HEK293 (cell line): ENCODE data around the gene MBD5.

Experiments used
- CTCF ChIA-PET: fragments of 350-600 bp; formaldehyde crosslinking; extraction: SDS; loops from one replicate; lab custom pipeline; 2021; ENCODE audit warnings: antibody characterized with exemption; lab: Yijun Ruan, JAX
- POLR2A ChIA-PET: fragments of 300-600 bp; formaldehyde crosslinking; extraction: SDS; loops from one replicate; lab custom pipeline; 2020; ENCODE audit warnings: antibody characterized with exemption, inconsistent platforms; lab: Yijun Ruan, JAX
- H3K27ac ChIP-seq: fragments of 200-500 bp; sonication (Bioruptor generic); 2 replicates; pipeline ENCODE4 v1.5.1; 2014; ENCODE audit warnings: low read depth, low read length, control low read depth, inconsistent platforms; ENCODE audit errors: extremely low read depth
- H3K36me3 ChIP-seq, 2 experiments: fragments of 200-500 bp in 1 of 2; sonication (Bioruptor generic) in 1 of 2; 1 replicate in 1 of 2; 2 replicates in 1 of 2; pipeline ENCODE4 v1.5.1; 2014 to 2017; ENCODE audit warnings: inconsistent platforms in 2 of 2, low read length in 2 of 2; ENCODE audit not compliant: control insufficient read depth in 2 of 2, insufficient read depth in 1 of 2
- H3K4me1 ChIP-seq: fragments of 200-500 bp; sonication (Bioruptor generic); 2 replicates; pipeline ENCODE4 v1.5.1; 2014; ENCODE audit warnings: mild to moderate bottlenecking, low read length, inconsistent platforms; ENCODE audit not compliant: control insufficient read depth, insufficient read depth
- H3K4me3 ChIP-seq: 2 replicates; pipeline ENCODE4 v1.5.1; 2011; ENCODE audit warnings: low read depth, mild to moderate bottlenecking, control low read depth, low read length, moderate library complexity
- H3K9me3 ChIP-seq: fragments of 200-500 bp; sonication (Bioruptor generic); 2 replicates; pipeline ENCODE4 v1.5.1; 2014; ENCODE audit warnings: low read depth, low read length, inconsistent platforms; ENCODE audit not compliant: control insufficient read depth, insufficient read depth
- YY2 ChIP-seq: fragments of 450-650 bp; formaldehyde crosslinking; IDR thresholded peaks from 2 replicates; pipeline ENCODE4 v1.5.1; 2016; ENCODE audit warnings: missing biosample characterization, missing genetic modification characterization
- ZNF10 ChIP-seq: fragments of 450-650 bp; formaldehyde crosslinking; IDR thresholded peaks from 2 replicates; pipeline ENCODE4 v1.5.1; 2017; ENCODE audit warnings: missing biosample characterization, missing genetic modification characterization
- ZNF155 ChIP-seq: fragments of 450-650 bp; formaldehyde crosslinking; IDR thresholded peaks from 2 replicates; pipeline ENCODE4 v1.5.1; 2016; ENCODE audit warnings: missing biosample characterization, missing genetic modification characterization
- ZNF214 ChIP-seq: fragments of 450-650 bp; formaldehyde crosslinking; IDR thresholded peaks from 2 replicates; pipeline ENCODE4 v1.5.1; 2017; ENCODE audit warnings: missing biosample characterization, mild to moderate bottlenecking, missing genetic modification characterization, borderline replicate concordance
- ZNF394 ChIP-seq: fragments of 450-650 bp; formaldehyde crosslinking; IDR thresholded peaks from 2 replicates; pipeline ENCODE4 v1.5.1; 2016; ENCODE audit warnings: missing biosample characterization, missing genetic modification characterization, mild to moderate bottlenecking, moderate library complexity, borderline replicate concordance
- ZNF629 ChIP-seq: fragments of 450-650 bp; formaldehyde crosslinking; IDR thresholded peaks from 2 replicates; pipeline ENCODE4 v1.5.1; 2017; ENCODE audit warnings: missing biosample characterization, missing genetic modification characterization
- ZSCAN16 ChIP-seq: fragments of 450-650 bp; formaldehyde crosslinking; IDR thresholded peaks from 2 replicates; pipeline ENCODE4 v1.5.1; 2016; ENCODE audit warnings: missing biosample characterization, missing genetic modification characterization
- TF ChIP-seq, protein P1 (sequence below): fragments of 450-650 bp; formaldehyde crosslinking; IDR thresholded peaks from 2 replicates; pipeline ENCODE4; 2016; ENCODE audit warnings: missing biosample characterization, missing genetic modification characterization
- TF ChIP-seq, protein P2 (sequence below): fragments of 450-650 bp; formaldehyde crosslinking; IDR thresholded peaks from 2 replicates; pipeline ENCODE4 v1.5.1; 2016; ENCODE audit warnings: missing biosample characterization, missing genetic modification characterization
- TF ChIP-seq, protein P3 (sequence below): fragments of 450-650 bp; formaldehyde crosslinking; IDR thresholded peaks from 2 replicates; pipeline ENCODE4 v1.5.1; 2016; ENCODE audit warnings: missing biosample characterization, missing genetic modification characterization
- TF ChIP-seq, protein P4 (sequence below): fragments of 450-650 bp; formaldehyde crosslinking; optimal IDR thresholded peaks from 2 replicates; pipeline ENCODE3; 2016; ENCODE audit warnings: missing biosample characterization, mild to moderate bottlenecking, missing genetic modification characterization
- TF ChIP-seq, protein P5 (sequence below): IDR thresholded peaks from 2 replicates; pipeline ENCODE4 v1.6.1; 2011; ENCODE audit warnings: mild to moderate bottlenecking, low read depth, low read length, borderline replicate concordance
- TF ChIP-seq, protein P6 (sequence below): fragments of 450-650 bp; formaldehyde crosslinking; IDR thresholded peaks from 2 replicates; pipeline ENCODE4 v1.5.1; 2016; ENCODE audit warnings: missing biosample characterization, missing genetic modification characterization, low read depth
- TF ChIP-seq, protein P7 (sequence below): fragments of 450-650 bp; formaldehyde crosslinking; IDR thresholded peaks from 2 replicates; pipeline ENCODE4 v1.5.0; 2017; ENCODE audit warnings: missing biosample characterization, missing genetic modification characterization, borderline replicate concordance

The MBD5 gene

DNA sequence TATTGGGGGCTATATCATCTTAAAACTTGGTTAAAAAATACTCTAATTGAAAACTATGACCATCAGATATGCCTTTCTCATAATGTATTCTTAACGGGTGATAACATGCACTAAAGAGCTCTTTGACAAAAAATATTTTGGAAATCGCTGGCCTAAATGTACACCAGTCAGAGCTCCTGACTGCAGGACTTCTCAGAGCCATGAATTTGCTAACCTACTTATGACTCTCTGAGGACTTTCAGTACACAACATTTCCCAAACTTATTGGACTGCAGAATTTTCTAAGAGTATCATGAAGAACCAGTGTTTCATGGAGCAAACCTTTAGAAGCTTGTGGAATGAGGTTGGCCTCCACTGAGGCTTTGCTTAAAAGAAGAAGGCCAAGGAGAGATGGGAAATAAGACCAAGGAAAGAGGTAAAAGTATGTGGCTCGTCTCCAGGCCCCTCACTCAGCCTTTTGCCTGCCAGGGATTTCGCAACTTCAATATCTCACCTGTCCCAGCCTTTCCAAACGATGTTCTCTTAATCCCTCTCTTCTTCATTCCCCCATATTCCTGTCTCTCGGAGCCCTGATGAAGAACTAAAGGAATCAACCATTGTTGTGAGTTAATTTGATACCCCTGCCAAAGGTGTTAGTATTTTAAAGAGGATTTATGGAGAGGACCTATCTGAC is 534.9 kb downstream of the MBD5 start (continued):
- TF ChIP-seq, protein P1, sequence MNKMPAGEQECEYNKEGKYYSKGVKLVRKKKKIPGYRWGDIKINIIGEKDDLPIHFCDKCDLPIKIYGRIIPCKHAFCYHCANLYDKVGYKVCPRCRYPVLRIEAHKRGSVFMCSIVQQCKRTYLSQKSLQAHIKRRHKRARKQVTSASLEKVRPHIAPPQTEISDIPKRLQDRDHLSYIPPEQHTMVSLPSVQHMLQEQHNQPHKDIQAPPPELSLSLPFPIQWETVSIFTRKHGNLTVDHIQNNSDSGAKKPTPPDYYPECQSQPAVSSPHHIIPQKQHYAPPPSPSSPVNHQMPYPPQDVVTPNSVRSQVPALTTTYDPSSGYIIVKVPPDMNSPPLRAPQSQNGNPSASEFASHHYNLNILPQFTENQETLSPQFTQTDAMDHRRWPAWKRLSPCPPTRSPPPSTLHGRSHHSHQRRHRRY (tag by site-specific recombination) = no peak
- TF ChIP-seq YY2 = no peak
- no peak for TF ChIP-seq ZNF155 (tag by site-specific recombination)
- TF ChIP-seq, all 188 proteins: peak for 0

DNA sequence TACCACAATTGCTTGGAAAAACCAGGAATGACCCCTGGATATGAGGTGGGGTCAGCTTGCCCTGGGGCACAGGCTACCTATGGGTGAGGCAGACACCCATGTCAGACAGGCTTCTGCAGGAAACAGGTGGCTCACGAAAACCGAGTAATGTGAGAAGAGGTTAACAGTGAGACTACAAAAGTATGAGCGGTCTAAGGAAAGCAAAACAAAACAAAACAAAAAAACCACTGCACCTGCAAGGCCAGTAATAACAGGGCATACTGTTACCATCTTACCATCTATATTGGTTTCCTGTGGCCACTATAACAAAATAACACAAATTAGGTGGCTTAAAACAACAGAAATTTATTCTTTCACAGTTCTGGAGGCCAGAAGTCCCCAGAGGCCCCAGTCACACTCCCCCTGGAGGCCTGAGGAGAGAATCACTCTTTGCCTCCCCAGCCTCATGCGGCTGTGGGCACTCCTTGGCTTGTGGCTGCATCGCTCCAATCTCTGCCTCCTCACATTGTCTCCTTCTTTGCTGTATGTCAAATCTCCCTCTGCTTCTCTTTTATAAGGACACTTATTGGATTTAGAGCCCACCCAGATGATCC is 537.0 kb downstream of the MBD5 start:
- Histone ChIP-seq H3K36me3 (no peaks in the 10 kb centered on the region), H3K9me3 (no peaks in the 10 kb centered on the region), H3K27ac (no peak overlapping the region), H3K4me3 (no peak overlapping the region), H3K4me1 (no peaks in the 10 kb centered on the region)
- TF ChIP-seq, protein P2, sequence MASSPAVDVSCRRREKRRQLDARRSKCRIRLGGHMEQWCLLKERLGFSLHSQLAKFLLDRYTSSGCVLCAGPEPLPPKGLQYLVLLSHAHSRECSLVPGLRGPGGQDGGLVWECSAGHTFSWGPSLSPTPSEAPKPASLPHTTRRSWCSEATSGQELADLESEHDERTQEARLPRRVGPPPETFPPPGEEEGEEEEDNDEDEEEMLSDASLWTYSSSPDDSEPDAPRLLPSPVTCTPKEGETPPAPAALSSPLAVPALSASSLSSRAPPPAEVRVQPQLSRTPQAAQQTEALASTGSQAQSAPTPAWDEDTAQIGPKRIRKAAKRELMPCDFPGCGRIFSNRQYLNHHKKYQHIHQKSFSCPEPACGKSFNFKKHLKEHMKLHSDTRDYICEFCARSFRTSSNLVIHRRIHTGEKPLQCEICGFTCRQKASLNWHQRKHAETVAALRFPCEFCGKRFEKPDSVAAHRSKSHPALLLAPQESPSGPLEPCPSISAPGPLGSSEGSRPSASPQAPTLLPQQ (tag by site-specific recombination) = no peak
- no peak for TF ChIP-seq ZNF10 (tag by site-specific recombination)
- TF ChIP-seq, protein P3, sequence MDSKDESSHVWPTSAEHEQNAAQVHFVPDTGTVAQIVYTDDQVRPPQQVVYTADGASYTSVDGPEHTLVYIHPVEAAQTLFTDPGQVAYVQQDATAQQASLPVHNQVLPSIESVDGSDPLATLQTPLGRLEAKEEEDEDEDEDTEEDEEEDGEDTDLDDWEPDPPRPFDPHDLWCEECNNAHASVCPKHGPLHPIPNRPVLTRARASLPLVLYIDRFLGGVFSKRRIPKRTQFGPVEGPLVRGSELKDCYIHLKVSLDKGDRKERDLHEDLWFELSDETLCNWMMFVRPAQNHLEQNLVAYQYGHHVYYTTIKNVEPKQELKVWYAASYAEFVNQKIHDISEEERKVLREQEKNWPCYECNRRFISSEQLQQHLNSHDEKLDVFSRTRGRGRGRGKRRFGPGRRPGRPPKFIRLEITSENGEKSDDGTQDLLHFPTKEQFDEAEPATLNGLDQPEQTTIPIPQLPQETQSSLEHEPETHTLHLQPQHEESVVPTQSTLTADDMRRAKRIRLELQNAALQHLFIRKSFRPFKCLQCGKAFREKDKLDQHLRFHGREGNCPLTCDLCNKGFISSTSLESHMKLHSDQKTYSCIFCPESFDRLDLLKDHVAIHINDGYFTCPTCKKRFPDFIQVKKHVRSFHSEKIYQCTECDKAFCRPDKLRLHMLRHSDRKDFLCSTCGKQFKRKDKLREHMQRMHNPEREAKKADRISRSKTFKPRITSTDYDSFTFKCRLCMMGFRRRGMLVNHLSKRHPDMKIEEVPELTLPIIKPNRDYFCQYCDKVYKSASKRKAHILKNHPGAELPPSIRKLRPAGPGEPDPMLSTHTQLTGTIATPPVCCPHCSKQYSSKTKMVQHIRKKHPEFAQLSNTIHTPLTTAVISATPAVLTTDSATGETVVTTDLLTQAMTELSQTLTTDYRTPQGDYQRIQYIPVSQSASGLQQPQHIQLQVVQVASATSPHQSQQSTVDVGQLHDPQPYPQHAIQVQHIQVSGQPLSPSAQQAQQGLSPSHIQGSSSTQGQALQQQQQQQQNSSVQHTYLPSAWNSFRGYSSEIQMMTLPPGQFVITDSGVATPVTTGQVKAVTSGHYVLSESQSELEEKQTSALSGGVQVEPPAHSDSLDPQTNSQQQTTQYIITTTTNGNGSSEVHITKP (tag by site-specific recombination) = no peak
- no peak for TF ChIP-seq ZNF394 (tag by site-specific recombination)
- TF ChIP-seq, protein P4, sequence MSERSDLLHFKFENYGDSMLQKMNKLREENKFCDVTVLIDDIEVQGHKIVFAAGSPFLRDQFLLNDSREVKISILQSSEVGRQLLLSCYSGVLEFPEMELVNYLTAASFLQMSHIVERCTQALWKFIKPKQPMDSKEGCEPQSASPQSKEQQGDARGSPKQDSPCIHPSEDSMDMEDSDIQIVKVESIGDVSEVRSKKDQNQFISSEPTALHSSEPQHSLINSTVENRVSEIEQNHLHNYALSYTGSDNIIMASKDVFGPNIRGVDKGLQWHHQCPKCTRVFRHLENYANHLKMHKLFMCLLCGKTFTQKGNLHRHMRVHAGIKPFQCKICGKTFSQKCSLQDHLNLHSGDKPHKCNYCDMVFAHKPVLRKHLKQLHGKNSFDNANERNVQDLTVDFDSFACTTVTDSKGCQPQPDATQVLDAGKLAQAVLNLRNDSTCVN = no peak
- TF ChIP-seq, protein P5, sequence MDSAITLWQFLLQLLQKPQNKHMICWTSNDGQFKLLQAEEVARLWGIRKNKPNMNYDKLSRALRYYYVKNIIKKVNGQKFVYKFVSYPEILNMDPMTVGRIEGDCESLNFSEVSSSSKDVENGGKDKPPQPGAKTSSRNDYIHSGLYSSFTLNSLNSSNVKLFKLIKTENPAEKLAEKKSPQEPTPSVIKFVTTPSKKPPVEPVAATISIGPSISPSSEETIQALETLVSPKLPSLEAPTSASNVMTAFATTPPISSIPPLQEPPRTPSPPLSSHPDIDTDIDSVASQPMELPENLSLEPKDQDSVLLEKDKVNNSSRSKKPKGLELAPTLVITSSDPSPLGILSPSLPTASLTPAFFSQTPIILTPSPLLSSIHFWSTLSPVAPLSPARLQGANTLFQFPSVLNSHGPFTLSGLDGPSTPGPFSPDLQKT = no peak
- no peak for TF ChIP-seq ZSCAN16 (tag by site-specific recombination)
- ChIA-PET POLR2A (no interaction called here), CTCF (no interaction called here)

DNA sequence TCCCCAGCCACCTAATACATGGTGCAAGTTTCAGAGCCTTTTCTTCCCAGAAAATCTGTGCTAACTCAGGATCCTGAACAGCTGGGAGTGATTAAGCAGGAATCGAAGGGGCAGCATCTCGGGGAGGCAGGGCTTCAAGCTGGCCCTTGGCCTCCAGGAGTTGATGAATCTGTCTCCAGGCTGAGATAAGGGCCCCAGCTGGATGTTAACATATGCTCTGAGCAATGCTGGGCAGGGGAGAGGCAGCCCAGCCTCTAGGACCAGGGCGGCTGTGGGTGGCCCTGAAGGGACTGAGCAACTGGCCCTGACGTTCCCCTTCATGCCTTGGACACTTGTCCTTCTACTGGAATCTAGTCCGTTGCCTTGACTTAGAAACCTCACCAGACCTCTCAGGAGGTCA is 539.6 kb downstream of the MBD5 start:
- POLR2A ChIA-PET = no interaction called here
- CTCF ChIA-PET = interaction anchor here (1.4 kb wide), 1 partner anchor 430 kb away, joined by 3 read pairs; no protein-coding TSS in a partner anchor
- TF ChIP-seq, protein P6, sequence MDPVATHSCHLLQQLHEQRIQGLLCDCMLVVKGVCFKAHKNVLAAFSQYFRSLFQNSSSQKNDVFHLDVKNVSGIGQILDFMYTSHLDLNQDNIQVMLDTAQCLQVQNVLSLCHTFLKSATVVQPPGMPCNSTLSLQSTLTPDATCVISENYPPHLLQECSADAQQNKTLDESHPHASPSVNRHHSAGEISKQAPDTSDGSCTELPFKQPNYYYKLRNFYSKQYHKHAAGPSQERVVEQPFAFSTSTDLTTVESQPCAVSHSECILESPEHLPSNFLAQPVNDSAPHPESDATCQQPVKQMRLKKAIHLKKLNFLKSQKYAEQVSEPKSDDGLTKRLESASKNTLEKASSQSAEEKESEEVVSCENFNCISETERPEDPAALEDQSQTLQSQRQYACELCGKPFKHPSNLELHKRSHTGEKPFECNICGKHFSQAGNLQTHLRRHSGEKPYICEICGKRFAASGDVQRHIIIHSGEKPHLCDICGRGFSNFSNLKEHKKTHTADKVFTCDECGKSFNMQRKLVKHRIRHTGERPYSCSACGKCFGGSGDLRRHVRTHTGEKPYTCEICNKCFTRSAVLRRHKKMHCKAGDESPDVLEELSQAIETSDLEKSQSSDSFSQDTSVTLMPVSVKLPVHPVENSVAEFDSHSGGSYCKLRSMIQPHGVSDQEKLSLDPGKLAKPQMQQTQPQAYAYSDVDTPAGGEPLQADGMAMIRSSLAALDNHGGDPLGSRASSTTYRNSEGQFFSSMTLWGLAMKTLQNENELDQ (tag by site-specific recombination) = no peak
- TF ChIP-seq ZNF214 (tag by site-specific recombination) (no peak), ZNF629 (no peak)
- TF ChIP-seq, protein P7, sequence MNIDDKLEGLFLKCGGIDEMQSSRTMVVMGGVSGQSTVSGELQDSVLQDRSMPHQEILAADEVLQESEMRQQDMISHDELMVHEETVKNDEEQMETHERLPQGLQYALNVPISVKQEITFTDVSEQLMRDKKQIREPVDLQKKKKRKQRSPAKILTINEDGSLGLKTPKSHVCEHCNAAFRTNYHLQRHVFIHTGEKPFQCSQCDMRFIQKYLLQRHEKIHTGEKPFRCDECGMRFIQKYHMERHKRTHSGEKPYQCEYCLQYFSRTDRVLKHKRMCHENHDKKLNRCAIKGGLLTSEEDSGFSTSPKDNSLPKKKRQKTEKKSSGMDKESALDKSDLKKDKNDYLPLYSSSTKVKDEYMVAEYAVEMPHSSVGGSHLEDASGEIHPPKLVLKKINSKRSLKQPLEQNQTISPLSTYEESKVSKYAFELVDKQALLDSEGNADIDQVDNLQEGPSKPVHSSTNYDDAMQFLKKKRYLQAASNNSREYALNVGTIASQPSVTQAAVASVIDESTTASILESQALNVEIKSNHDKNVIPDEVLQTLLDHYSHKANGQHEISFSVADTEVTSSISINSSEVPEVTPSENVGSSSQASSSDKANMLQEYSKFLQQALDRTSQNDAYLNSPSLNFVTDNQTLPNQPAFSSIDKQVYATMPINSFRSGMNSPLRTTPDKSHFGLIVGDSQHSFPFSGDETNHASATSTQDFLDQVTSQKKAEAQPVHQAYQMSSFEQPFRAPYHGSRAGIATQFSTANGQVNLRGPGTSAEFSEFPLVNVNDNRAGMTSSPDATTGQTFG = no peak
- TF ChIP-seq, protein P4 = no peak

More for the DNA sequence above, 539.6 kb downstream of the MBD5 start:
- H3K4me3 ChIP-seq = no peak overlapping the region
- no peaks in the 10 kb centered on the region for H3K9me3 ChIP-seq
- H3K36me3 ChIP-seq = no peaks in the 10 kb centered on the region
- H3K4me1 ChIP-seq = no peaks in the 10 kb centered on the region
- no peak overlapping the region for H3K27ac ChIP-seq
